Activated CD8-positive, alpha-beta memory T cell treated with anti-CD3 and anti-CD28 coated beads for 1 hour (primary cell): Measurements from ENCODE around the gene NDUFAB1.
"Not testable (repeated sequence)": the region's sequence is repeated elsewhere in the genome, so short reads cannot be mapped to it uniquely, and the experiment has no call there.

Experiments
- DNase-seq, 2 donors: peaks; one replicate each; pipeline ENCODE4 v3.0.0-alpha.2; 2020; ENCODE audit warnings: low read depth in 1 of 2; ENCODE audit errors: extremely low read depth in 1 of 2

The NDUFAB1 gene

GRCh38 chr16:23584186-23585076, 11.7 kb downstream of the NDUFAB1 start:
- no peak for DNase-seq

DNA sequence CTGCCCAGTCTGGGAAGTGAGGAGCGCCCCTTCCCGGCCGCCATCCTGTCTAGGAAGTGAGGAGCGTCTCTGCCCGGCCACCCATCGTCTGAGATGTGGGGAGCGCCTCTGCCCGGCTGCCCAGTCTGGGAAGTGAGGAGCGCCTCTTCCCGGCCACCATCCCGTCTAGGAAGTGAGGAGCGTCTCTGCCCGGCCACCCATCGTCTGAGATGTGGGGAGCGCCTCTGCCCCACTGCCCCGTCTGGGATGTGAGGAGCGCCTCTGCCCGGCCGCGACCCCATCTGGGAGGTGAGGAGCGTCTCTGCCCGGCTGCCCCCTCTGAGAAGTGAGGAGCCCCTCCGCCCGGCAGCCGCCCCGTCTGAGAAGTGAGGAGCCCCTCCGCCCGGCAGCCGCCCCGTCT, 12.8 kb downstream of the NDUFAB1 start:
- DNase-seq, result not testable (repeated sequence)

GRCh38 chr16:23581764-23582163, 14.4 kb downstream of the NDUFAB1 start:
- DNase-seq, result no peak

- DNase-seq, result no peak
Observed at GRCh38 chr16:23580391-23580790, 15.7 kb downstream of the NDUFAB1 start.

DNA sequence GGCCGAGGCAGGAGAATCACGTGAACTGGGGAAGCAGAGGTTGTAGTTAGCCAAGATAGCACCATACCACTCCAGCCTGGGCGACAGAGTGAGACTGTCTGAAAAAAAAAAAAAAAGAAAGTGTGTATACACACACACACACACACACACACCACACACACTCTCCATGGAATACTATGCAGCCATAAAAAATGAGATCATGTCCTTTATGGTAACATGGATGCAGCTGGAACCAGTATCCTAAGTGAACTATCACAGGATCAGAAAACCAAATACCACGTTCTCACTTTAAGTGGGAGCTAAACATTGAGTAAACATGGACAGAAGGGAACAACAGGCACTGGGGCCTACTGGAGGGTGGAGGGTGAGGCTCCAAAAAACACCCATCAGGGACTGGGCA, 16.7 kb downstream of the NDUFAB1 start:
- no peak for DNase-seq

DNA sequence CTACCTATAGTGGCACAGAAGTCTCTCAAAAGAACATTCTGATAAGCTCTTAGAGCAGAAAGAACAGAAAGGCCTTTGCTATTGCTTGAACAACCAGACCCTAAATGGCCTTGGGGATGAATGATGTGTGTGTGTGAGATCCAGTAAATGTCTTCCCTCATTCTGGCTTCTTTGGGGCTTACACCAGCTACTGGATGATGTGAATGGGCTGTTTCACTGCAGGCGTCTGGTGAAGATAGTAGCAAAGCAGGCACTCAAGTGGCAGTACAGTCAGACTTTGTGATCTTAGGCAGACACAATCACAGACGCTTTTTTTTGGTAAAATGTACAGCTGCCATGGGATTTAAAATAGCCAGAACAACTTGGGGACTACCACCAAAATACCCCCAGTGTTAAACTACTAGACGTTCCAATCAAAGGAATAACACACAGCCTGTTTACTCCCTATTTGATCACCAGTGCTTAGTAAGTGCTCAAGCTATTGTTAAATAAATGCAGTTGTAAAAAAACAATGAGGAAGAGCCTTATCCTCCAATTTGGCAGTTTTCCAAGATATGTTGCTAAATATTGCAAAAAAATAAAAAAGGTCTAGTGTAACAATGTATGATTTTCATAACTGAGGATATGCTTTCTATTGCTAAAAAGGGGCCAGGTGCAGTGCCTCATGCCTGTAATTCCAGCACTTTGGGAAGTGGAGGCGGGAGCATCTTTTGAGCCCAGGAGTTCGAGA, 17.9 kb downstream of the NDUFAB1 start:
- DNase-seq, result no peak

DNA sequence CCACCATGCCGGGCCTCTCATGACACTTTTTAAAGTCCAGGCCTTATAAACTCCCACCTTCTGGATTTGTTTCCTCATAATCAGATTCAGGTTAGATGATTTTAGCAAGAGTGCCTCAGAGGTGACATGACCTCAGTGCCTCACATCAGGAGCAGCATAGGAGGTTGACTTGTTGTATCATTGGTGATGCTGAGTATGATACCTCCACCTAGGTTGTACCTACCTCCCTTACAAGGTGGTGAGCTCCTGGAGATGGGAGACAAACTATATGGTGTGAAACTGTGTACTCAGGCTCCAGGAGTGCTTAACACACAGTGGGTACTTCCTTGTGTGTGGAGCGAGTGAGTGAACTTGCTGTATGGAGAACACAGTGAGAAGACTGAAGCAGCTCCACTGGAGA, 18.6 kb downstream of the NDUFAB1 start:
- no peak for DNase-seq

- DNase-seq, result no peak
Observed at GRCh38 chr16:23575834-23576233, 20.3 kb downstream of the NDUFAB1 start.

DNA sequence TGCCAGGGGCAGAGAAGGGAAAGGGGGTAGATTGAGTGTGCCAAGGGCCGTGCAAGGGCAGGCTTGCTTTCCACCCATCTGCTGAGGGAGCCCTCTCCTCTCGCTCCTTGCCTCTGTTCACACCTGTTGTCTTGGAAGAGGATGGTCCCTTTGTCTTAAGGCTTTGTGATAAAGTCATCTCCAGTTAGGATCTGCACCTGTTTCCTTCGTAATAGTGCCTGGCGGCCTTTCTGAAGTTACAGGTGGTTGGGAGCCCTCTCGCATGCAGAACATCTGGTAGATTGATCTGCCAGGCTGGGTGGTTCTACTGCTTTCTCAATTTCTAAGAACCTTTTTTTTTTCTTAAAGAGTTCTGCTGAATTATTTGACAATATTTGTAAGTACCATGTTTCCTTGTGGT, 22.3 kb downstream of the NDUFAB1 start:
- DNase-seq, result no peak

GRCh38 chr16:23572394-23572793, 23.7 kb downstream of the NDUFAB1 start:
- no peak for DNase-seq

GRCh38 chr16:23571895-23572294, 24.2 kb downstream of the NDUFAB1 start:
- no peak for DNase-seq

DNA sequence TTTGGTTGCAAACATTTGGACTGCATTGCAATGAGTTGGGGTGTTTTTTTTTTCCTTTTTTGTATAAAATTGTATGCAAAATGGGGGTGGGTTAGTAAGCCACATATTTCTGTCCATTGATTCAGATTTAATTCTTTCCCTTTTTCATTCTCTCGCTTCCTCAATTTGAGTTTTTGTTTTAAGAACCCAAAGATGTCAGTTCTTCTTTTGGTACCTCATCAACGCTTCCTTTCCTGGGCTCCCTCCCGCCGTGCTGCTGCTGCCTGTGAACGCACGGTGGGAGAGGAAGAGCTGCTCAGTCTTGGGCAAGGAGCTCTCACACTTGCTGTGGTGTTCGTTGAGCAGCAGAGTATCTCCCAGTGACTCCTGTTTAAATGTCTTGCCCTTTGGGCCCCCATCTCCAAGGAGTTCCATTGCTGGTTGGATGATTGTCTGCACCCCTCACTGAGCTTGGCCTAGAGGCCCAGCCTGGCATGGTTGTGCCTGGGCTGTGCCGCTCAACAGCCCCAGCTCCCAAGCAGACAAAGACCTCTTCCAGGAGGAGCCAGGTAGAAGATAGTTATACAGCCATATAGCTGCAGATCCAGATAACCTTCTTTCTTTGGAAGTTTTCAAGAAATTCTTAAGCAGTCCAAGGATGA, 25.0 kb downstream of the NDUFAB1 start:
- no peak for DNase-seq

DNA sequence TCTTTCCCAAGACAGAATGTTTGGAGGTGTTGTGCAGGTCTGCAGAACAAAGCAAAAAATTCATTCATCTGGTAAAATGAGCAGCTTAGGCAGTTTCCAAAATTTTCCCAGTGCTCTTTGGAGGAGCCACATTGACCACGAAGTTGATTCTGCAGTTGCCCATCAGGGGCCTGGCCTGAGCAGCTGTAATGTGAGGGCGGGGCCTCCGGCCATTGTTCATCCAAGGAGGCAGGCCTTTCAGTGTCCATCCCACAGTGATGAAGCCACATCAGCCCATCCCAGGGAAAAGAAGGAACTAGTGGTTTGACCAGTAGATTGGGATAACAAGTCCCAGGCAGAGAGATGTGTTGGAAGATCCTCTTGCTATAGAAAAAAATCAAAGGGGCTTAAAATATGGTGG, 28.5 kb downstream of the NDUFAB1 start:
- no peak for DNase-seq

- DNase-seq, result no peak
Observed at GRCh38 chr16:23566724-23567123, 29.4 kb downstream of the NDUFAB1 start.

- DNase-seq, result no peak
Observed at GRCh38 chr16:23564575-23565363, 31.3 kb downstream of the NDUFAB1 start.

DNA sequence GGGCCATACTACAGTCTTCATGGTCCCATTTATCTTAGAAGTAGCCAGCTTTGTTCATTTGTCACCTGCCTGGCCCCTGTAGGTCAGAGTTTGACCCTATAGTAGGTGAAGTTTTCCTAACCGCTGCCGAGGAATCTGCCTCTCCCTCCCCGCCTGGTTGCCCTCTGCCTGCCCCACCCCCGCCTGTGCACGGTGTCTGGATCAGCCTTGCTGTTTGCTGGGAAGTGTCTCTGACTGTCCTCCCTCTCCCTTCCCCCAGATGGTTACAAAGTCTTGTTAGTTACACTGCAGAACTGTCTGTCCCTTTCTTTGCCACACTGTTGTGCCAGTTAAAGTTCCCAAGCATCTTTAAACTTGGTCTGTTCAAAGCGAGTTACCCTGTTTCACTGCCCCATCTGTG, 32.9 kb downstream of the NDUFAB1 start:
- DNase-seq, result no peak

- no peak for DNase-seq
Observed at GRCh38 chr16:23562505-23562904, 33.6 kb downstream of the NDUFAB1 start.

DNA sequence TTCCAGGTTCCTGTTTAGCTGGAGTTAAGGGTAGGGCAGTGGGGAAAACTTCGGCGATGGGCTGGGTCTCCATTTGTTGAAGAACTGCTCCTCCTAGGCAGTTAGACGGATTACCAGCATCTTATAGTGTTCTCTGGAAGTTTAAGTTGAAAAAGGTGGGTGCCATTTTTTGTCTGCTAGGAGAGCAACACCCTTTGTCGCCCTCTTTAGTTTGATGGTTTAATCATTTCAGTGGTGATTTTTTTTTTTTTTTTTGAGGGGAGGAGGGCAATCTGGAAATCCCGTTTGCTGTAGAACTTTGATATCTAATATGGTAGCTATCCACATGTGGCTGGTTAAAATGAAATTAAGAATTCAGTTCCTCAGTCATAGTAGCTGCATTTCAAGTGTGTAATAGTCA, 34.5 kb downstream of the NDUFAB1 start:
- DNase-seq, result no peak

DNA sequence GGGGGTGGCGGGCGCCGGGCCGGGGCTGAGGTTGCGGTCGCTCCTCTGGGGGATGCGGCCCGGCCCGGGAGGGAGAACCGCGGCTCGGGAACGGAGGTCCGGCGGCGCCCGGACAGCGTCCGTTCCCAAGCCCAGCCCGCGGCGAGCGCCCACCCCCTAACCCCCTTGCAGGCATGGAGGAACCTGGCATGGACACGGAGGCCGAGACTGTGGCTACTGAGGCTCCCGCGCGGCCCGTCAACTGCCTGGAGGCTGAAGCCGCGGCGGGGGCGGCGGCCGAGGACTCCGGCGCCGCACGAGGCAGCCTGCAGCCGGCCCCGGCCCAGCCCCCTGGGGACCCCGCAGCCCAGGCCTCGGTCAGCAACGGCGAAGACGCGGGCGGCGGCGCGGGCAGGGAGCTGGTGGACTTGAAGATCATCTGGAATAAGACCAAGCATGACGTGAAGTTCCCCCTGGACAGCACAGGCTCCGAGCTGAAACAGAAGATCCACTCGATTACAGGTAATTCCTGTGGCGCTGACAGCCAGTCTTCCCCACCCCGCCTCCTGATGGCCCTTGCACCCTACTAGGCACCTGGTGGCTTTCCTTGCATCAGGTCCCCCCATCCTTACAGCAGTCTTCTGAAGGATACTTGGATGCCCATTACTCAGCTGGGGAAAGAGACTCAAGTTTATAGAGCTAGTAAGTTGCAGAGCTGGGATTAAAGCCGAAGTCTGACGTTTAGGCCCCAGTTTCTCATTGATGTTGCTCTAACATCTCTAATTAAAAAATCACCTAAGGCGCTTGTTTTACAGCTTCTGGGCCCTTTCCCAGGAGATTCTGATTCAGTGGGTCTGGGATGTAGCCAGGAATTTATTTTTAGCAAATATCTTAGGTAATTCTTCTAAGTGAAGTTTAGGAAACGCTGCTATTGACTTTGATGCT, 38.1 kb downstream of the NDUFAB1 start:
- peak in 1 of 2 donors; percentile 3 for DNase-seq
